ENCODE measurements around the gene C2orf76. TPM values are rescaled to one million over a fixed set of nuclear protein-coding genes. Genes with fewer than 3 reads are reported as not detected.
A peak's percentile ranks its signal among the peaks of the same experiment; 100 is the strongest.

C2orf76 gene
- total and polyA plus RNA-seq, 2 of the 4 experiments (the other 2 are of a cell fraction), result 10.6 to 12.6 TPM

DNA sequence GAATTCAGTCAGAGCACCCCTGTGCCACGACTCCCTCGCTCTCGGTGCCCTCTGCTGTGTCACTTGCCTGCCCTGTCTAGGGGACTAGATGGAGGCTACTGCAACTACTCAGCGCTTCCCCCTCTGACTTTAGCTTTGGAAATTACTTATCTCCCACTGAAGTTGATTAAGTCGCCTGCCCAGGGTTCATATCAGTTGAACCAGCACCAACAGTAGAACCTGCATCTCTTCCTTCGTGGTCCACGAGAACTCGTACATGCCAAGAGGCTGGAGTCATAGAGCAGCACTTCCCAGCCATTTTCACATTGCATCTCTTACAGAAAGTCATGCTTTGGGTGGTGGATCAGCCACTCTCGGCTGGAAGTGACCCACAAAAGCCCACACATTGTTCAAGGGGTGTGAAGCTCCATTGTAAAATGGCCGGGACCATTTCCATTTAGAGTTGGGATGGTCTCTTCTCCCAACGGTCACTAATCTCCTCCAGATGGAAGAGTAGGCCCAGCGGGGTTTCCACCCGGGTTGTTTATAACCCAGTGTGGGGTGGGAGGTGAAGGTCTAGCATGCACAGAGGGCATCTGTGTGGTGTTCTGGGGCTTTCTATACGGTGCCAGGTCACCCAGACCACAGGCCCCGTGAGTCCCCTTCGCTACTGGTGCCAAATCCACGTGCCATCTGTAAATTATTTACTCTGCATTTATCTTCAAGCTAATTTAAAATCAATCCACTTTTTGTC is 105.0 kb downstream of the C2orf76 start (continued):
- no peak for TF ChIP-seq SMC3 (IDR thresholded peaks at IDR 0.05; ENCODE audit: low read depth, low read length)

DNA sequence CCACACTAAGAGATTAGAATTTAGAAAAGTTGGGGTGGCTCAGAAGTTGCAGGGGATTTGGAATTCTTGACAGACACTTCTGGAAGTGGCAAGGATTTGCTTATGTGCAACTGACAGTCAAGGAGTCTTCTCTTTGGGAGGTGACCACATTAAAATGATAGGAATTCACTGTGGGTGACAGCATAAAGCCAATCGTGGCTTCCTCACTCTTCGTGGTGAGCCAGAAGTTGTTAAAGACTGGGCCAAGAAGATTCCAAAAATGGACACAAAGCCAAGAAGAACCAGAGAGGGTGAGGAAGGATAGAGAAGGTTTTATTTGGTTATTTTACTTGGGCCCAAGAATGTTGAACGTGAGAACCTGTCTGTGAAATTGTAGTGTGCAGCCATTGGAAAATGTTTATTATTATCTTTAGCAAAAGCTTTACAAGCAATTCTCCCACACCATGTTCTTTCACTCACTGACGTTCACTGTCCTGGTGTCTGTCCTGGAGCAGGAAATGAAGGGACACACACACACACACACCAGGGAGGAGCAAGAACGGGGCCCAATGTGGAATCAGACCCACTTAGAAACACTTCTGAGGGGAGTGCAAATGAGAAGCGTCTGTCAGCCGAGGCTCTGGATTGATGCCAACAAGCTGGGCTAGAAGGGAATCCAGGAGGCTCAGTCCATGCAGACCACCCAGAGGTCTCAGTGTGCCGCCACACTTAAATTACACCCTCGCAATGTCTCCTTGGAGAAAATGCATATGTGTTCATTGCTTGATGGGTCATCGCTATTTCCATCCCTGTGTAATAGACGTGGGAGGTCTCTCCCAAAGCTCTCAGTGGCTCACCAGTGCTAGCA is 105.8 kb downstream of the C2orf76 start:
- Histone ChIP-seq H2BK120ac (ENCODE audit: low read depth, low read length) (peak overlapping the region; percentile 33), H3K4me1 (ENCODE audit: control insufficient read depth, insufficient read depth, low read length) (peaks cover 13% of the 10 kb centered on the region), H4K5ac (ENCODE audit: low read depth, low read length) (no peak overlapping the region), H4K91ac (ENCODE audit: insufficient read depth, low read depth, low read length) (peak overlapping the region; percentile 73), H3K4ac (ENCODE audit: low read depth, low read length) (peak overlapping the region; percentile 66), H4K8ac (ENCODE audit: low read depth in 2 of 2, low read length in 2 of 2) (peak overlapping the region in 1 of 2 experiments; percentile 14; a peak in 1 of 4 replicates), H2AK5ac (ENCODE audit: low read depth, low read length) (peak overlapping the region; percentile 56), H3K23ac (ENCODE audit: low read depth, low read length) (peak overlapping the region; percentile 84; the same call in 1 of the 2 replicates), H2BK15ac (ENCODE audit: low read depth, low read length) (no peak overlapping the region; the same call in 2 of the 3 replicates), H3K9me3 (ENCODE audit: control insufficient read depth, insufficient read depth, low read length) (no peaks in the 10 kb centered on the region), H3K79me1 (ENCODE audit: low read depth in 1 of 2, low read length in 2 of 2) (no peaks in the 10 kb centered on the region), H2BK5ac (ENCODE audit: low read depth, low read length, poor library complexity, severe bottlenecking) (no peak overlapping the region), H3K14ac (replicated peaks; ENCODE audit: low read depth, low read length) (no peak overlapping the region; the same call in 1 of the 2 replicates), H3K27ac (ENCODE audit: insufficient read depth, low read length) (no peak overlapping the region), H3K27me3 (ENCODE audit: control insufficient read depth, insufficient read depth, low read length) (no peaks in the 10 kb centered on the region), H2AFZ (replicated peaks; ENCODE audit: low read length, poor library complexity) (no peak overlapping the region), H3K9ac (ENCODE audit: low read depth, low read length) (no peak overlapping the region), H4K20me1 (ENCODE audit: insufficient read depth, low read length) (no peaks in the 10 kb centered on the region), H3K18ac (ENCODE audit: low read depth, low read length) (no peak overlapping the region), H3K36me3 (ENCODE audit: control insufficient read depth, insufficient read depth, low read length) (no peaks in the 10 kb centered on the region), H3K56ac (ENCODE audit: extremely low read depth, insufficient read depth, low read length) (no peak overlapping the region), H3K4me3 (ENCODE audit: insufficient read depth, low read depth, low read length) (no peak overlapping the region), H3K4me2 (ENCODE audit: low read depth, low read length) (no peak overlapping the region), H3K9me1 (ENCODE audit: insufficient read depth, low read length) (peaks cover 16% of the 10 kb centered on the region), H2BK20ac (ENCODE audit: low read depth, low read length) (peak overlapping the region; percentile 52), H2AK9ac (replicated peaks; ENCODE audit: low read depth, low read length, poor library complexity) (peak overlapping the region; percentile 80)
- WGBS, 2 experiments (ENCODE audit: extremely low coverage in 2 of 2, insufficient read length in 1 of 2), result 20% methylated on average over 1 of the region's 11 CpGs; no CpG with 5 or more reads in 1 of the 2 experiments
- POLR2A ChIA-PET (ENCODE audit: unreplicated experiment), result no interaction called here
- in situ Hi-C loops (cut with MboI; ENCODE audit: low sequenced_read_pairs), result loop anchor here (25.0 kb wide), 1 partner anchor 99 kb away; the partner anchor contains the start of gene C1QL2
- DNase-seq (peak; percentile 12), ATAC-seq (ENCODE audit: low read depth) (no peak)
- CTCF ChIA-PET, result no interaction called here
- no TSS peak for BruUV-seq (replicated peaks)
- intact Hi-C loops (cut with micrococcal nuclease), result no loop called here
- dilution Hi-C loops (cut with HindIII; ENCODE audit: low sequenced_read_pairs, unreplicated experiment), result no loop called here
- no peak for TF ChIP-seq RAD21 (IDR thresholded peaks at IDR 0.05; ENCODE audit: low read length)
- no peak for TF ChIP-seq RCOR1 (IDR thresholded peaks at IDR 0.05; ENCODE audit: insufficient replicate concordance, low read length)
- TF ChIP-seq BHLHE40 (IDR thresholded peaks at IDR 0.05; ENCODE audit: low read depth, low read length), result no peak
- TF ChIP-seq MXI1 (IDR thresholded peaks at IDR 0.05; ENCODE audit: borderline replicate concordance, low read depth, low read length), result no peak
- TF ChIP-seq, protein P1, sequence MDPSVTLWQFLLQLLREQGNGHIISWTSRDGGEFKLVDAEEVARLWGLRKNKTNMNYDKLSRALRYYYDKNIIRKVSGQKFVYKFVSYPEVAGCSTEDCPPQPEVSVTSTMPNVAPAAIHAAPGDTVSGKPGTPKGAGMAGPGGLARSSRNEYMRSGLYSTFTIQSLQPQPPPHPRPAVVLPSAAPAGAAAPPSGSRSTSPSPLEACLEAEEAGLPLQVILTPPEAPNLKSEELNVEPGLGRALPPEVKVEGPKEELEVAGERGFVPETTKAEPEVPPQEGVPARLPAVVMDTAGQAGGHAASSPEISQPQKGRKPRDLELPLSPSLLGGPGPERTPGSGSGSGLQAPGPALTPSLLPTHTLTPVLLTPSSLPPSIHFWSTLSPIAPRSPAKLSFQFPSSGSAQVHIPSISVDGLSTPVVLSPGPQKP (IDR thresholded peaks at IDR 0.05; ENCODE audit: borderline replicate concordance, low read depth, low read length), result no peak
- TF ChIP-seq, protein P2, sequence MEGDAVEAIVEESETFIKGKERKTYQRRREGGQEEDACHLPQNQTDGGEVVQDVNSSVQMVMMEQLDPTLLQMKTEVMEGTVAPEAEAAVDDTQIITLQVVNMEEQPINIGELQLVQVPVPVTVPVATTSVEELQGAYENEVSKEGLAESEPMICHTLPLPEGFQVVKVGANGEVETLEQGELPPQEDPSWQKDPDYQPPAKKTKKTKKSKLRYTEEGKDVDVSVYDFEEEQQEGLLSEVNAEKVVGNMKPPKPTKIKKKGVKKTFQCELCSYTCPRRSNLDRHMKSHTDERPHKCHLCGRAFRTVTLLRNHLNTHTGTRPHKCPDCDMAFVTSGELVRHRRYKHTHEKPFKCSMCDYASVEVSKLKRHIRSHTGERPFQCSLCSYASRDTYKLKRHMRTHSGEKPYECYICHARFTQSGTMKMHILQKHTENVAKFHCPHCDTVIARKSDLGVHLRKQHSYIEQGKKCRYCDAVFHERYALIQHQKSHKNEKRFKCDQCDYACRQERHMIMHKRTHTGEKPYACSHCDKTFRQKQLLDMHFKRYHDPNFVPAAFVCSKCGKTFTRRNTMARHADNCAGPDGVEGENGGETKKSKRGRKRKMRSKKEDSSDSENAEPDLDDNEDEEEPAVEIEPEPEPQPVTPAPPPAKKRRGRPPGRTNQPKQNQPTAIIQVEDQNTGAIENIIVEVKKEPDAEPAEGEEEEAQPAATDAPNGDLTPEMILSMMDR (conservative IDR thresholded peaks at IDR 0.05; ENCODE audit: low read depth, low read length), result no peak
- no peak for TF ChIP-seq NFE2L2 (IDR thresholded peaks at IDR 0.05; ENCODE audit: low read depth, low read length)
- TF ChIP-seq MAFK (IDR thresholded peaks at IDR 0.05; ENCODE audit: low read depth, low read length), result no peak
